HG03439 (cell line): Measurements from ENCODE around the gene EMILIN3.

ENCODE experiments used
- ATAC-seq: cut with Tn5 transposase; IDR thresholded peaks from one replicate; pipeline ENCODE4 v1.9.1; 2021; ENCODE audit warnings: mild to moderate bottlenecking, moderate library complexity; ENCODE audit not compliant: unreplicated experiment

EMILIN3 gene

DNA sequence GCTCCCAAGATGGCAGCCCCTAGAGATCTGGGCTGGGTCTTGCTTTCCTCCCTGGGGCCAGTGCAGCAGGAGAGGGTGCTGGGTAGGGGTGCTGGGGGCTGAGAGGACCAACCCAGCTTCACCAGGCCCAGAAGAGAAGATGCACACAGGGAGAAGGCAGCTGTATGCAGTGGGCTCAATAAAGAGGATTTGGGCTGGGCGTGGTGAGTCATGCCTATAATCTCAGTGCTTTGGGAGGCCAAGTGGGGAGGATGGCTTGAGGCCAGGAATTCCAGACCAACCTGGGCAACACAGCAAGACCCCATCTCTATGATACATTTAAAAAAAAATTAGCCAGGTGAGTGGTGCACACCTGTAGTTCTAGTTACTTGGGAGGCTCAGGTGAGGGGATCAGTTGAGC lies 25.7 kb upstream of the EMILIN3 start:
- ATAC-seq, result no peak

DNA sequence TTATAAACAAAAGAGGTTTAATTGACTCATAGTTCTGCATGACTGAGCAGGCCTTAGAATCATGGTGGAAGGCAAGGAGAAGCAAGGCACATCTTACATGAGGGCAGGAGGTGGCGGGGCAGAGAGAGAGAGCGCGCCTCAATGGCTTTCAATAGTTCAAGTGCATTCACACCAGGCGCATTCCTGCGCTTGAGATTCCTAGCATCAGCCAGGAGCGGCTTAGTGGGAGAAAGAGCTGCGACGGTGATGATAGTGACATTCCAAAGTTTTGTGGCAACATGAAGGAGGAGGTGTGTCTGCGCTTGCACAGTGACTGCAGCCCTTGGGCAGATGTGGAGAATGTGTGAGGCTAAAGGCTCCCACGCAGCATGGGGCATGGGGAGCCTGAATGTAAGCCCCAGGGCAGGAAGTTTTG lies 25.0 kb upstream of the EMILIN3 start:
- ATAC-seq, result no peak

DNA sequence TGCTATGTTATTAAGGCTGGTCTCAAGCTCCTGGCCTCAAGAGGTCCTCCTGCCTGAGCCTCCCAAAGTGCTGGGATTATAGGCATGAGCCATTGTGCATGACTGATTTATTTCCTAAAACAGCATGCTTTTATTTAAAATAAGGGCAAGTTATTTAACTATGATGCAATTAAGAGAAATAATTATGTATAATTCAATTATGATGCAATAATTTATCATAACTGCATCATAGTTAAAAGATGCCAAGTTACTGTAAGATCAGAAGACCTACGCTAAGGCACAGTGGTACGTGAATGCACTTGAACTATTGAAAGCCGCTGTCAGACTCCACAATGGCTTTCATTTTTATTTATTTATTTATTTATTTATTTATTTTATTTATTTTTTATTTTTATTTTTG lies 24.3 kb upstream of the EMILIN3 start:
- ATAC-seq, result no peak

DNA sequence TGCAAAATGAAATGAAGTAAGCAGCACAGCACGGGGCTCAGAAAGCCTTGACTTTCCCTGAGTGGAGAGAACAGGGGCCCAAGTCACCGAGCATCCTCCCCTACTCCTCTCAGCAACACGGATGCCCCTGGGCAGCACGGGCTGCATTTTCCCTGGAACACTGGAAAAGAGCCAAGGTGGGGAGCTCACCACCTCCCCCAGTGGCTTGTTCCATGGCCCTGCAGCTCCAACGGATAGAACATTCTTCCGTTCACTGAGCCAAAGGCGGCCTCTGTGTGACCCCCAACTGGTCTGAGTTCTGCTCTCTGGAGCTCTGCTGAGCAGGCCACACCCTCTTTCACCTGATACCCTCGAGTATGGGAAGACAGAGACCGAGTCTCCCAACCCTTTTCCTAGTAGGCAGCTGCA lies 20.8 kb upstream of the EMILIN3 start:
- no peak for ATAC-seq

DNA sequence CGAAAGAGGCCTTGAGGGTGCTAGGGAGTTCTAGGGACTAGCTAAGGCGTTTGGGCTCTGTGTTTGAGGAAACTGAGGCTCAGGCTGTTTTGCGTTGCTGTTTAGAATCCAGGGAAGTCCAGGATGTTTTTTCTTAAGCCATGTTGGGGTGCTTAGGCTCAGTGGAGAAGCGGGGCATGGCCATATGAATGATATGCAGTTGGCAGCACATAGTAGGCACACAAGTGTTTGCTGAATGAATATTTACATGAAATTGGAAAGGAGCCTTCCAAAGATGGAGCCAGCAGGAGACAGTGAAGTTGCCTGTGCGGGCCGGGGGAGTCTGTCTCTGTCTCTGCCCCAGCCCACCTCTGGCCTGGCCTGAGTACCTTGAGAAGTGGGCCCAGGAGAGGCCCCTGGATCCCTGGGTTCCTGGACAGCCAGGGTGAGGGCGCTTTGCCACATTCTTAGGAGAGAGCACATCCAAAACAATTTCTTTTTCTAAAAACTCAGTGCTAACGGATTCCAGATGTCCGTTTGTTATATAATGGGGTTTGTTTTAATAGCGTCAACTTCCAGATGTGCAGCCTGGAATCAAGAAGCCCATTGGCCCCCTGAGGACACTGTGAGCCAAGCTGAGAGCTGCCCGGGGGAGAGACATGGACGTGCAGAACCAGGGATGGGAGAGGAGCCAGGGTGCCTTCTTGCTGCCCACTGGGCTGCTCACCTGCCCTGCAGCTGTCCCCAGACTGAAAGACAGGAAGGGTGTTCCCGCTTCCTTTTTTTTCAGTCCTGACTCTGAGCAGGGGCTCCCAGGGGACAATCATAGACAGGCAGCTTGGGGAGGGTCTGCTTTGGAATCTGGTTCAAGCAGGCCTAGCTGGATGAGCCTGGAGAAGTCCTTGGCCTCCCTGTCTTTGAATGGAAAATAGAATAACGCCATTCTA lies 20.1 kb upstream of the EMILIN3 start:
- ATAC-seq, result no peak

DNA sequence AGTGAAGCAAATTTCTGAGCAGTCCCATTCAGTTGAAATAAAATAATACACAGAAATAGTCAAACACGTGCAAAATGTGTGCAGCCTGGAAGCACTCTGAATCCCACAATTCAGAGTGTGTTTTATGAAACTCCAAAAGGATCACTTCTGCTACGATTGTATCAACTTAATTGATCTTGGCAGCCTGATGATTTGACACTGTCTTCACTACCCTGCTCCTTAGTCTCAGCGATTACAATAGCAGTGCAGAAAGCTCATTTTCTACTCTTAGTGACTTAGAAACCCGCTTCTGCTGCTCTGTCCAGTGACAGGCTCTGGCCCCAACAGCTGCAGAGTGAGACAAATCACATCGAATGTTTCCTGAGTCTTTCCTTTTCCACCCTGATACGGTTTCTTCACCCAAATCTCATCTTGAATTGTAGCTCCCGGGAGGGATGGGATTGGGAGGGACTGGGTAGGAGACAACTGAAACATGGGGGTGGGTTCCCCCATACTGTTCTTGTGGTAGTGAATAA lies 16.2 kb upstream of the EMILIN3 start:
- no peak for ATAC-seq

DNA sequence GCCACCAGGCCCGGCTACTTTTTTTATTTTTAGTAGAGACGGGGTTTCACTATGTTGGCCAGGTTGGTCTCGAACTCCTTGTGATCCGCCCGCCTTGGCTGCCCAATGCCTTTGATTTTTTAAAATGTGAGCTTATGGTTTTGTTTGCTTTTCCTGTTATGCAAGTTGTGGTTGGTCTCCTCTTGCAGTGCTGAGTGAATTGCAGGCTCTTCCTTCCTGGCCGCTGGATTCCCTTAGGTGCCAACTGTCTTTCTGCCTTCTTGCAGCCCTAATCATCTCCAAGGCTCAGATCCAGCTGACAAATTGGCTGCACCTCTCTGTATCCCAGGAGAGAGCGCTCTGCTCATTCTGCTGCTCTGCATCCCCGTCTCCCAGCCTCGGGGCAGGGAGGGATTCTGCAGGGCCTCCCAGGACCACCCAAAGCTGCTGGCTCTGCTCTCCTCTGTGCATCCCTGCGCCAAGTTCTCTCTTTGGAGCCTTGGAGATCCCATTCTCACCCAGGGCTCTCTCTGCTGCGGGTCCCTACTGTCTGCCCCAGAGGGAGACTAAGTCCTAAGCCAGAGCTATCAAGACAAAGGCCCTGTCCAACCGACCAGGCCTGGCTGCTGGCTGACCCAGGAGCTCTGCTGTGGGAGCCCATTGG lies 14.1 kb upstream of the EMILIN3 start:
- ATAC-seq, result no peak

DNA sequence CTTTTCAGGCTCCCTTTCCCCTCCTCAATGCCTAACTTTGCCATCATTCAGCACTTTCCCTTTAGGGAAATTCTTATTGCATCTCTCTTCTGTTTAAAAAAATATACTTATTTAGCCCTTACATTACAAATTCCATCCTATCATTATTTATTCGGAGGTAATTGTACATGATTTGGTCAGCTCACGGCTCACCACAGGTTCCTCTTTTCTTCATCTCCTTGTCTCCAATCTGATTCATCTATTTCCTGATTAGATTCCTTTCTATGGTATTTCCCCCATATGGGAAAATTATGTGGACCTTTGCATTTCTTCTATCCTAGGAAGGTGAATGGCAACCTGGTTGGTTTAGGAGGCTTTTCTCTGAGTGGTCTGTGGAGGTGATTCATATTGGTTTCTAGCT lies 12.9 kb upstream of the EMILIN3 start:
- ATAC-seq, result no peak

DNA sequence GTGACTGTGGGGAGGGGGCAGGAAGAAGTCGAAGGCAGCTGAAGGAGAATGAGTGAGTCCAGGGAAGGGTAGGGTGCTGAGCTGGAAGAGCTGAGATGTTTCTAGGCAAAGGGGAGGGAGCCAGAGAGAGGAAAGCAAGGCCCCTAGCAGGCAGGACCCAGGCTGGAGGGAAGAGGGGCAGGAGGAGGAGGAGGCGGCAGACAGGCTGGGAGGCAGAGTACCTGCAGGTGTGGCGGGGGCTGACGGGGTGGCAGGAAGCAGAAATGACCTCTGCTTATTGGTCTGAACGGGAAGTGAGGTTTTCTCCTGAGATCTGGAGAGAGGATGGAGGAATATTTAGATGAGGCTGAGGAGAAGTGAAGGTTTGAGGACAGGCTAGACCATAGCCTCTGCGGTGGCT lies 10.7 kb upstream of the EMILIN3 start:
- ATAC-seq, result no peak

DNA sequence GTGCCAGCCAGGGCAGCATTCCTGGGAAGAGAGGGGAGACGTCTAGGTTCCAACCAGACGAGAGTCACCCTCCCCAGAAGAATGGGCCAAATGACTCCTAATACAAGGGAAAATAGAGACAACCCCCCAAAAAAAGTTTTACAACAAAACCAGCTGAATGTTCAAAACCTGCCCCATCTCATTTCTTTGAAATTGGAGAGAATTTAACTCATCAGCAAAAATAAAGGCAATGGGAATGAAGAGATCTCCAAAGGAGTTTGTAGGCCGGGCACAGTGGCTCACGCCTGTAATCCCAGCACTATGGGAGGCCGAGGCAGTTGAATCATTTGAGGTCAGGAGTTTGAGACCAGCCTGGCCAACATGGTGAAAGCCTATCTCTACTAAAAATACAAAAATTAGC lies 9.7 kb upstream of the EMILIN3 start:
- no peak for ATAC-seq

DNA sequence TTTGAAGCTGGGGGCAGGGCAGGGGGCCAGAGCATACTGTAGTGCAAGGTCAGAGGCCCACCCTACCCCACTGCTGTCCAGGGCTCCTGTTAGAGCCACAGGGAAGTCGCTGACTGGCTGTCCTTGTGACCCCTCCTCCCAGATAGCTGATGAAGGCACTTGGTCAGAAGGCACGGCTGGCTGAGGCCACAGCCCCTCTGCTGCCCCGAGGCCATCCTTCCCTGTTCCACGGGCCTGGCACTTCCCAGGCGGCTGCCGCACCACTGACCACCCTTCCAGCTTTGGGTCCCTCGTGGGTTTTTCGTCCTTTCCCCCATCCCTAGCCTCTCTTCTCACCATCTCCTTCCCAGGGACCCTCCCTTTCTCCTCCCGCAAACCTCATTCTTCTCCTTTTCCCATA lies 9.2 kb upstream of the EMILIN3 start:
- ATAC-seq, result no peak

DNA sequence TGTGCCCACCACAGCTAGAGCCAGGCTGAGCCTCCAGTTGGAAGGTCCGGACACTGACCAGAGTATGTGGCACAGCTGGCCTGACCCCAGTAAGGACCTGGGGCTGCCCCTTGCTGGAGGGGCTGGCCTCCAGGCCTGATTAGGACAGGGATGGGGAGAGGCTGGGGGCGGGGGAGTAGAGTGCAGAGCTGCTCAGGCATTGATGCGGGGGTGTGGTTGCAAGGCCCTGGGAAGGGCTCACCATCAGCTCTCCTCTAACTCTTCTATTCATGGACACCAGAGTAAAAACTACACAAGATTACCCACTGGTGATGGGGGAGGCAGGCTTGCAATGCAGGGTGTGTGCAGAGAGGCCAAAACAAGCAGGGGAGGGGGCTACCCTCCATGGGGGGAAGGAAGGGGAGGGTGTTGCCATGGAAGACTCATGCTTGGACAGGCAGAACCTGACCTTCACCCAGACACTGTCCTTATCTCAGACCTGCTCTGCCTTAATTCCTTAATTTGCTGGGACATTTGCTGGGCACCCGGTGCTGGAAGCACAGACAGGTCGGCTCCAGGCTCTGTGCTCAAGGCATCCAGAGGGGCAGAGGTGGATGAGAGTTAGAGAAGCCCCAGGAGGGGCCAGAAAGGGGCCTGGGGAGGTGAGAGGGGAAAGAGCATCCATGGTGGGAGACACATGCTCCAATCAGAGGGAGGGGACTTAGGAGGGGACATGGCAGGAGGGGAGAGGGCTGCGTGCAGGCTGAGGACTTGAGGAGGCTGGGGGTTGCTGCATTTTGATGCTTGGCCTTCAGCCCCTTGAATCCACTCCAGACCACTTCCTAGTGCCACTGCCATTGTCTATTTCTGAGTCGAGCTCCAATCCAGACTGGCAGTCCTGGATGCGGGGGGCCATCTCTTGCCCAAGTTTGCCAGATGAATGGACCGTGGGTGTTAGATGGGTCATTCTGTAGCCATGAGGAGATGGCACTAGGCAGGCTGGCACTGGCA lies 7.6 kb upstream of the EMILIN3 start:
- ATAC-seq, result no peak

DNA sequence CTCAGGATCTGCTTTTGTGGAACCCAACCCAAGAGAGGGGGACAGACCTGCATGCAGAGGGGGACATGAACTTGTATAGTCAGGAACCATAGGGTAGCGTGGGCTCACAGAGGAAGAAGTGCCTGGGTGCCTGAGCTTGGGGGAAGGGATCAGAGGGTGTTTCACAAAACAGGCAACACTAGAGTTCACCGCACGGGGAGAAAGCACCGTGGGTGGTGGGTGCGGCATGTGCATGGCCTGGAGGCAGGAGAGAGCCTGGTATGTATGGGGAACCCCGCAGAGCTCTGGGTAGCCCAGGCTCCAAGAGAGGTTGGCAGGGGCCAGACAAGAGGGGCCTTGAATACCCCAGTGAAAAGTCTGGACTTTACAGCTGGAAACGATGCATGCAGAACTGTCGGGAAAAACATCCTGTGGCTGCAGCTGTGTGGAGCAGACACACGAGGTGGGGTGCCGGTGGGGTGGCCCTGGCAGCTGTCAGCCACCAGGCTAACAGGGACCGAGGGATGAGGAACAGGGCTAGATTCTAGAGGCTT lies 6.7 kb upstream of the EMILIN3 start:
- no peak for ATAC-seq

DNA sequence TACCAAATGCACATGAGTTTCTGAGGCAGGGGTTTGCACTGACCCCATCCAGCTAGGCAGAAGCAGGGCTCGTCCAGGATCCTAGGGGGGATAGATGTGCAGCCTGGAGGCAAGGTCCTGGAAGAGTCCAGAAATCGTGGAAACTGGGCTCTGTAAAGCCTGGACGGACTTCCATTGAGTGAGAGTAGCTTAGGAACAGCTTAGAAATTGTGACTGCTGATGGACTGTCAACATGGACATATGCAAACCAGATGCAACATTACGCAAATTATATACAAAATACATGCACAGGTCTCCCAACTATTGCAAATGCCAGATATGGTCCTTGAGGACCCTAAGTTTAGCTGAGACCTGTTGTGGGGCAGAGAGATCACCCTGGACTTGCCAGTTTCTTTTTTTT lies 4.8 kb upstream of the EMILIN3 start:
- no peak for ATAC-seq

DNA sequence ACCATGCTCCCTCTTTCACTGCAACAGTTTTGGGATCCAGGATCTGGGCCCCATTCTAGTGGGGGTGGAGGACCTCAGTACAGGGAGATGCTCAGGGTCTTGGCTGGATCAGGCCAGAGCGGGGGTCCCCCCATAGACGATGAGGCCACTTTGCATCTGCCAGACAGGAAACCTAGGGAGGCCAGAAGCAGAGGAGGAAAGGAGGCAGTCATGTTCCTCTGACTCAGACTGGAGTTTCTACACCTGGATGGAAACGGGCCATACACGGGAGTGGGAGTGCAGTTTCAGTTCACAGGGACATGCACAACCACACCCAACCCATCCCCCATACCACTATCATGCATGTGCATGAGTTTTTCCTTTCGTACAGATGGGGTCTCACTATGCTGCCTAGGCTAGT lies 3.6 kb upstream of the EMILIN3 start:
- no peak for ATAC-seq

DNA sequence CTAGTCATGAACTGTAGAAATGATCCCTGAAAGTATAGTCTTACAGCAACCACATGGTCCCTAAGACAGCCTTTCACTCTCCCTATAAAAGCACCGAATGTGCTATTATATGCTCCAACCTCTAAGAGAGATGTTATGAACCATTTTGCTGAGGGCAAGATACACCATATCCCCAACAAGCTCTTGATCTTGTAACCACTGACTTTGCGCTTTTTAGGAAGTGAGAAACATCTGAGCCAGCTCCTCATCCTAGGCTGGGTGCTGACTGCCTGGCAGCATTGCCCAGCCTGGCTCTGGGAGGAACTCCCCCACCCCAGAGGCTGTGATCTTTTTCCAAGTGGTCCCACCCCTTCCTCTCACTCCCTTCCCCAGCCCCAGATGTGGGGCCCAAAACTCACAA lies 3.1 kb upstream of the EMILIN3 start:
- ATAC-seq, result no peak

DNA sequence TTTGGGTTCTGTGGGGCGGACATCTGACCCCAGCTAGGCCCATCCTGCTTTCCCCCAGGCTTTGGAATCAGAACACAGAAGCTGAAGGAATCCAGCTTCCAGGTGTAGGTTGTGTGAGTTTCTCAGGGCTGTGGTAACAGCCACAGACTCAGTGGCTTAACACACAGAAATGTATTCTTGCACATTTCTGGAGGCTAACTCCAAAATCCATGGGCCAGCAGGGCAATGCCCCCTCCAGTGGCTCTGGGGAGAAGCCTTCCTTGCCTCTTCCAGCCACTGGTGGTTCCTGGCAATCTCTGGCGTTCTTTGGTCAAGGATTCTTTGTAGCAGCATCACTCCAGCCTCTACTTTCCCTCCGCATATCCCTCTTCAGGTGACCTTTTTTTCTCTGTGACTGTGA lies 1.3 kb upstream of the EMILIN3 start:
- no peak for ATAC-seq

DNA sequence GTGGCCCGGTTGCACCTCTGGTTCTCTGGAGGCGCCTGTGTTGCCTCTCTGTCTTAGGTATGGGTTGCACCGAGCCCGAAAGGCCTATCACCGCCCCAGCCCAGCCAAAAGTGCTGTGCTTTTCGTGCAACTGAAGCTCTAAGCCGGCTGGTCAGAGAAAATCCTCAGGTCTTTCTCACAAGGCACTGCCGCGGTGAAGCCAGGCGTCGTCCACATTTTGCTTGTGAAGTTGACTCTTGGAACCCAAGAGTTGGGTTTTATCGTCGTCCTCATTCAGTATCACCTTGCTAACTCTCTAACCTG lies 726 bp upstream of the EMILIN3 start:
- no peak for ATAC-seq

DNA sequence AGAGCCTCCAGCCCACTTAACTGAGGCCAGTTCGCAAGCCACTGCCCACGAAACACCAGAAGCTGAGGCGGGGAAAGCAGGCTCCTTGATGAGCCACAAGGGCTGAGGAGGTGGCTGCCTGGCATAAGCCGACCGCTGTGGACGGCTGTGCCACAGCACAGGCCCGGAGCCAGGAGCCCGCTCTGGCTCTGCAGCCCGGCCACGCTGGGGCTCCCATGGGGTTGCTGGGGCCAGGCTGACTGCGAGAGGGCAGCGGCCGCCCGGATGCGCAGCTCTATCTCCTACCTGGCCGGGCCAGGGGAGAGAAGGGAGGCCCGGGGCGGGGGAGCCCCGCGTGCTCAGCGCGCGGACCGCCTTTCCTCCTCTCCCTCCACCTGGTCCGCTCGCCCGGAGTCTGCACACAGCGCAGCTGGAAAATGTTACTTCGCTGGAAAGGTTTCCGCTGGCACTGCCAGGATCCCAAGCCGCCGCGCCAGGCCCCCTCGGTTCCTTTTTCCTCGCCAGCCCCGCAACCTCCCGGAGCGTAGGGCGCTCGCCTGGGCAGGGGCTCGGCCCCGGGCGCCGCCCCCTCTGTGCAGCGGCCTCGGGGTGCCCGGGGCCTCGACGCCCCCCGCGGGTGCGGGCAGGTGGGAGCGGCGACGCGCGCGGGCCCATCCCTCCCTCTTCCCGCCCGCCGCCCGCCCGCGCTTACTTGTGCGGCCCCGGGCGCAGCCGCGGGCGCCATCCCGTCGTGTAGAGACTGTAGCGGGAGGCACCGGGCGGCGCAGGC lies 657 bp downstream of the EMILIN3 start:
- no peak for ATAC-seq
